ENCODE measurements around the gene NCKAP1.

GRCh38 chr2:183078464-183079138 lies 40.3 kb upstream of the NCKAP1 start, which contains the start of gene DUSP19:
- TF ChIP-seq EZH2 (IDR thresholded peaks at IDR 0.05) (no peak), POLR2AphosphoS5 (IDR thresholded peaks at IDR 0.05; ENCODE audit: borderline replicate concordance, low read depth, low read length) (peak; percentile 96)
